ENCODE results near the gene PHF2.

Gene PHF2

DNA sequence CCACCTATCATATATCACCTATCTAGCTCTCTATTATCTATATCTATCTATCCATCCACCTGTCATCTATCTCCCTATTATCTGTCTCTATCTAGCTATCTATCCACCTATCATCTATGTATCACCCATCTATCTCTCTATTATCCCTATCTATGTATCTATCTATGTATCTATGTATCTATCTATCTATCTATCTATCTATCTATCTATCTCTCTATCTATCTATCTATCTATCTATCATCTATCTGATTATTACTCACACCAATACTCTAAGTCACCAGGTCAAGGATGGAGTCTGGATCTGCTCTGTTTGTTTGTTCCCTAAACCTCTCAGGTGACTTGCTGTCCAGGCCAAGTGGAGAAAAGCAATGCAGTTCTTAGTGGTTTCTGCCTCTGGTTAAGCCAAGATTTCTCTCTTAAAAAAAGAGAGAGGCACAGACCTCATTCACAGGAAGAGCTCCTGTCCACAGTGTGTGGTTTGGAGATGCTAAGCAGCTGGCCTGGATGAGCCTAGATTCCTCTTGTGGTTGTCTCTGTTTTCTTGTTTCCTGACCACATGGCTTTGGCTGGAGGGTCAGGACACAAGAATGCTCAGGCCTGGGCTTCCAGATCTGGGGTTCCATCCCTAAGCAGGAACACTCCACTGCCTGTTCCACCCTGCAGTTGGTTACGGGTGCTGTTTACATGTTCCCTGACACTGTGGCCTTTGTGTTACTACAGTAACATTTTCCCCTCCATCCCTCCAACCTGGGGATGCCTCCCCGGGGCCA is 133.4 kb downstream of the PHF2 start:
- H3K4me3 ChIP-seq (ENCODE audit: insufficient read depth, low read length, poor library complexity, severe bottlenecking): no peak overlapping the region
- H3K9me2 ChIP-seq (replicated peaks; ENCODE audit: insufficient read depth, low read length): no peaks in the 10 kb centered on the region
- no peak overlapping the region for H3K4me2 ChIP-seq (ENCODE audit: low read depth, low read length, poor library complexity, severe bottlenecking)
- no peaks in the 10 kb centered on the region for H3K27me3 ChIP-seq (ENCODE audit: low read length)
- no peak overlapping the region for H3K27ac ChIP-seq (ENCODE audit: low read depth, low read length)
- no peak overlapping the region for H2AFZ ChIP-seq (ENCODE audit: low read depth, low read length, severe bottlenecking)
- no peak overlapping the region for H3K9ac ChIP-seq (ENCODE audit: low read length)
- no peak for TF ChIP-seq EZH2phosphoT487 (conservative IDR thresholded peaks at IDR 0.05; ENCODE audit: low read length)
- TF ChIP-seq, protein P1, sequence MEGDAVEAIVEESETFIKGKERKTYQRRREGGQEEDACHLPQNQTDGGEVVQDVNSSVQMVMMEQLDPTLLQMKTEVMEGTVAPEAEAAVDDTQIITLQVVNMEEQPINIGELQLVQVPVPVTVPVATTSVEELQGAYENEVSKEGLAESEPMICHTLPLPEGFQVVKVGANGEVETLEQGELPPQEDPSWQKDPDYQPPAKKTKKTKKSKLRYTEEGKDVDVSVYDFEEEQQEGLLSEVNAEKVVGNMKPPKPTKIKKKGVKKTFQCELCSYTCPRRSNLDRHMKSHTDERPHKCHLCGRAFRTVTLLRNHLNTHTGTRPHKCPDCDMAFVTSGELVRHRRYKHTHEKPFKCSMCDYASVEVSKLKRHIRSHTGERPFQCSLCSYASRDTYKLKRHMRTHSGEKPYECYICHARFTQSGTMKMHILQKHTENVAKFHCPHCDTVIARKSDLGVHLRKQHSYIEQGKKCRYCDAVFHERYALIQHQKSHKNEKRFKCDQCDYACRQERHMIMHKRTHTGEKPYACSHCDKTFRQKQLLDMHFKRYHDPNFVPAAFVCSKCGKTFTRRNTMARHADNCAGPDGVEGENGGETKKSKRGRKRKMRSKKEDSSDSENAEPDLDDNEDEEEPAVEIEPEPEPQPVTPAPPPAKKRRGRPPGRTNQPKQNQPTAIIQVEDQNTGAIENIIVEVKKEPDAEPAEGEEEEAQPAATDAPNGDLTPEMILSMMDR (IDR thresholded peaks at IDR 0.05; ENCODE audit: insufficient read depth, low read length, poor library complexity, severe bottlenecking): no peak
- no peaks in the 10 kb centered on the region for H3K36me3 ChIP-seq (ENCODE audit: low read length)
- no peaks in the 10 kb centered on the region for H3K9me3 ChIP-seq (ENCODE audit: insufficient read depth, low read length)
- no peaks in the 10 kb centered on the region for H3F3A ChIP-seq (ENCODE audit: insufficient read depth)
- H3K79me2 ChIP-seq (ENCODE audit: insufficient read depth, low read length): no peaks in the 10 kb centered on the region
- H4K20me1 ChIP-seq (ENCODE audit: low read depth, low read length): no peaks in the 10 kb centered on the region

DNA sequence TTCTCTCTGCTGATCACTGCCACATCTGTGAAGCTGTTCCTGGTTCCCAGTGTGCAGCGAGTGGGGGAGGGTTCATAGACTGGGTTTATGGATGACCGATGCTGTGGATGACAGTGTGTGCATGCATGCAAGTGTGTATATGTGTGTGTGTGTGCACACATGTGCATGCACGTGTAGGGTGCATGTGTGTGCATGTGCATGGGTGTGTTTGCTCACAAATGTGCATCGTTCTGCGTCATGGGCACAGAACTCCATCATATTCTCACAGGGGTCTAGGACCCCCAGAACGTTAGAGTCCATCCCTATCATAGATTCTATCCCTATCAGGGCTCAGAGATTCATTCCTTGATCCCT is 134.0 kb downstream of the PHF2 start:
- no peak overlapping the region for H3K4me2 ChIP-seq (ENCODE audit: low read depth, low read length, poor library complexity, severe bottlenecking)
- no peaks in the 10 kb centered on the region for H3K9me2 ChIP-seq (replicated peaks; ENCODE audit: insufficient read depth, low read length)
- no peak overlapping the region for H2AFZ ChIP-seq (ENCODE audit: low read depth, low read length, severe bottlenecking)
- no peaks in the 10 kb centered on the region for H3K9me3 ChIP-seq (ENCODE audit: insufficient read depth, low read length)
- H3K36me3 ChIP-seq (ENCODE audit: low read length): no peaks in the 10 kb centered on the region
- H3K27me3 ChIP-seq (ENCODE audit: low read length): no peaks in the 10 kb centered on the region
- H3K27ac ChIP-seq (ENCODE audit: low read depth, low read length): no peak overlapping the region
- no peak overlapping the region for H3K9ac ChIP-seq (ENCODE audit: low read length)
- no peaks in the 10 kb centered on the region for H3F3A ChIP-seq (ENCODE audit: insufficient read depth)
- no peaks in the 10 kb centered on the region for H3K79me2 ChIP-seq (ENCODE audit: insufficient read depth, low read length)
- TF ChIP-seq, protein P1 (IDR thresholded peaks at IDR 0.05; ENCODE audit: insufficient read depth, low read length, poor library complexity, severe bottlenecking): no peak
- no peak for TF ChIP-seq EZH2phosphoT487 (conservative IDR thresholded peaks at IDR 0.05; ENCODE audit: low read length)
- H4K20me1 ChIP-seq (ENCODE audit: low read depth, low read length): no peaks in the 10 kb centered on the region
- H3K4me3 ChIP-seq (ENCODE audit: insufficient read depth, low read length, poor library complexity, severe bottlenecking): no peak overlapping the region

DNA sequence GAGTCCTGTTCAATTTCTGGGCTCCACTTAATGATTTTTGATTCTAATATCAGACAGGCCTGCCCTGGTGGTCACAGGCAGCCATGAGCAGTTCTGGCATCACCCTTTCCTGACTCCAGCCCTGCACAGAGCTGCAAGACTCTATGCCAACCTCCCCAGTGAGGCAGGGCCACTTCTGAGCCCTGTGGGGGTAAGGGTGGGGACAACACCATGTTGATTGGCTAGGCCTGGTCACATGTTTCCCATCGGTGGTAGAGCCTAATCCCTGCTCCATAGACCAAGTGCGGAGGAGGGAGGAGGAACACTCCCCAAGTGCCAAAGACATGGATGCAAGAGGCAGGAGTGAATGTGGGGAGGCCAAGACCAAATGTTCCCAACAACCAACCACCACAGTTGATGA is 134.6 kb downstream of the PHF2 start:
- no peak overlapping the region for H3K27ac ChIP-seq (ENCODE audit: low read depth, low read length)
- no peaks in the 10 kb centered on the region for H3K9me2 ChIP-seq (replicated peaks; ENCODE audit: insufficient read depth, low read length)
- H2AFZ ChIP-seq (ENCODE audit: low read depth, low read length, severe bottlenecking): no peak overlapping the region
- no peaks in the 10 kb centered on the region for H3K36me3 ChIP-seq (ENCODE audit: low read length)
- no peak for TF ChIP-seq EZH2phosphoT487 (conservative IDR thresholded peaks at IDR 0.05; ENCODE audit: low read length)
- TF ChIP-seq, protein P1 (IDR thresholded peaks at IDR 0.05; ENCODE audit: insufficient read depth, low read length, poor library complexity, severe bottlenecking): no peak
- H3K9ac ChIP-seq (ENCODE audit: low read length): no peak overlapping the region
- no peaks in the 10 kb centered on the region for H3F3A ChIP-seq (ENCODE audit: insufficient read depth)
- H4K20me1 ChIP-seq (ENCODE audit: low read depth, low read length): no peaks in the 10 kb centered on the region
- H3K4me2 ChIP-seq (ENCODE audit: low read depth, low read length, poor library complexity, severe bottlenecking): no peak overlapping the region
- H3K79me2 ChIP-seq (ENCODE audit: insufficient read depth, low read length): no peaks in the 10 kb centered on the region
- H3K9me3 ChIP-seq (ENCODE audit: insufficient read depth, low read length): no peaks in the 10 kb centered on the region
- H3K4me3 ChIP-seq (ENCODE audit: insufficient read depth, low read length, poor library complexity, severe bottlenecking): no peak overlapping the region
- no peaks in the 10 kb centered on the region for H3K27me3 ChIP-seq (ENCODE audit: low read length)

All from SU-DHL-6 (cell line).